ENCODE data around the gene NDEL1.

NDEL1 gene

DNA sequence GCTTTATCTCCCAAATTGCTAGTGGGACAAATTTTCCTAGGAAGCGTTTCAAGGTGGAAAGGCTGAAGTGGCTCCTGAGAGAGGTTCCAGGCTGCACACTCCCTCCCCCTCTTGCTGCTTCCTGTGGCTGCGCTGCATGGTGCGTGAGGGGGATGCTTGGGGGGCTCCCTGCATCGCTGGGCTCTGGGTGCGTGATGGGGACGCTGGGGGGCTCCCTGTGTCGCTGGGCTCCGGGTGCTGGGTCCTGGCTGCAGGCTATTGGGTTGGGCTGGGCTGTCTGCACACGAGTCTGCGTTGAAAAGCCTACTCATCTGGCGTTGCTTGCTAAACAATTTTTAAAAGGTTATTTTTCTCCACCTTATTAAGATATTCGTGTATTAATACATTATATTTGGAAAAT is 30.1 kb downstream of the NDEL1 start:
- H3K4me3 ChIP-seq (ENCODE audit: low read length in 2 of 2), result no peak overlapping the region
- H3K27me3 ChIP-seq (ENCODE audit: control insufficient read depth in 2 of 2, insufficient read depth in 2 of 2, low read length in 2 of 2), result no peaks in the 10 kb centered on the region
- H3K9me3 ChIP-seq (ENCODE audit: control insufficient read depth in 2 of 2, low read length in 2 of 2), result no peaks in the 10 kb centered on the region
- no peak overlapping the region for H3K27ac ChIP-seq (ENCODE audit: low read depth in 2 of 2, low read length in 2 of 2)
- H3K36me3 ChIP-seq (ENCODE audit: control insufficient read depth in 2 of 2, insufficient read depth in 2 of 2, low read length in 2 of 2), result peaks cover 51 to 76% of the 10 kb centered on the region in 2 donors
- no peak overlapping the region for H3K9ac ChIP-seq (ENCODE audit: low read depth in 1 of 2, low read length in 2 of 2)
- H3K4me1 ChIP-seq (ENCODE audit: control insufficient read depth in 2 of 2, insufficient read depth in 2 of 2, low read length in 2 of 2), result no peaks in the 10 kb centered on the region

DNA sequence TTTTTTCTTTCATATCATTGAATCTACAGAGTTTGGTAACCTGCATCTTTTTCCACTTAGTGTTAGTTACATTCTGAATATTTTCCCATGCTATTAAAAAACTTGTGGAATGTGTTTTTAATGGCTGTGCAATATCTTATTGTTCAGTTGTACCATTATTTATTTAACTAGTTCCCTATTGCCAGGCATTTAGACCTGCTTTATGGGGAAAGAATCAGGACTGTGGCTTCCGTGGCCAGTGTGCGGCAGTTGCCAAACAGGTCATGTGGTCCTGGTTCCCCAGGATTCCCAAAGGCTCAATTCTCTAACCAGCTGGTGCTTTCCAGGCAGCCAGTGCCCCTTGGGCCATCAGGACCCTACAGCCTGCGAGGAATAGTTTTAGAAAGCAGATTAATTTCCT is 30.8 kb downstream of the NDEL1 start:
- Histone ChIP-seq H3K27me3 (ENCODE audit: control insufficient read depth in 2 of 2, insufficient read depth in 2 of 2, low read length in 2 of 2) (no peaks in the 10 kb centered on the region), H3K27ac (ENCODE audit: low read depth in 2 of 2, low read length in 2 of 2) (no peak overlapping the region)

DNA sequence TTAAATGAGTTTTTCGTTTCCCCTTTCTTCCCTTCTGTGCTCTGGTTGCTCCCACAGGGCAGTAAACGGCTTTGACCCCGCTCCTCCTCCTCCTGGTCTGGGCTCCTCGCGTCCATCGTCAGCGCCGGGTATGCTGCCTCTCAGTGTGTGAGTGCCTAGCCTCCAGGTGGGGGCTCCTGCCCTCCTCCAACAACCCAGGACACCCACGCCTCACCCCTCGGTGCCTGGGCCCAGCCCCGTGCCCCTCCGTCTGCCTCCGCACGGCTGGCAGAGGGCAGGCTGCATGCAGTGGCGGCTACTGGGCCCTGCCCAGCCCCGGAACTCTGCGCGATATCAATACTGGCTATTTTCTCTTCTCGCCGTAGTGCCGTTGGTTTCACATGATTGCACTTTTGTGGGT is 31.2 kb downstream of the NDEL1 start:
- Histone ChIP-seq H3K27me3 (ENCODE audit: control insufficient read depth in 2 of 2, insufficient read depth in 2 of 2, low read length in 2 of 2) (no peaks in the 10 kb centered on the region), H3K4me3 (ENCODE audit: low read length in 2 of 2) (no peak overlapping the region), H3K9ac (ENCODE audit: low read depth in 1 of 2, low read length in 2 of 2) (no peak overlapping the region), H3K4me1 (ENCODE audit: control insufficient read depth in 2 of 2, insufficient read depth in 2 of 2, low read length in 2 of 2) (no peaks in the 10 kb centered on the region), H3K36me3 (ENCODE audit: control insufficient read depth in 2 of 2, insufficient read depth in 2 of 2, low read length in 2 of 2) (peaks cover 53 to 77% of the 10 kb centered on the region in 2 donors), H3K9me3 (ENCODE audit: control insufficient read depth in 2 of 2, low read length in 2 of 2) (no peaks in the 10 kb centered on the region), H3K27ac (ENCODE audit: low read depth in 2 of 2, low read length in 2 of 2) (no peak overlapping the region)

More for the DNA sequence above, 30.8 kb downstream of the NDEL1 start:
- Histone ChIP-seq H3K36me3 (ENCODE audit: control insufficient read depth in 2 of 2, insufficient read depth in 2 of 2, low read length in 2 of 2) (peaks cover 52 to 77% of the 10 kb centered on the region in 2 donors), H3K4me1 (ENCODE audit: control insufficient read depth in 2 of 2, insufficient read depth in 2 of 2, low read length in 2 of 2) (no peaks in the 10 kb centered on the region), H3K9me3 (ENCODE audit: control insufficient read depth in 2 of 2, low read length in 2 of 2) (no peaks in the 10 kb centered on the region), H3K9ac (ENCODE audit: low read depth in 1 of 2, low read length in 2 of 2) (no peak overlapping the region), H3K4me3 (ENCODE audit: low read length in 2 of 2) (no peak overlapping the region)

DNA sequence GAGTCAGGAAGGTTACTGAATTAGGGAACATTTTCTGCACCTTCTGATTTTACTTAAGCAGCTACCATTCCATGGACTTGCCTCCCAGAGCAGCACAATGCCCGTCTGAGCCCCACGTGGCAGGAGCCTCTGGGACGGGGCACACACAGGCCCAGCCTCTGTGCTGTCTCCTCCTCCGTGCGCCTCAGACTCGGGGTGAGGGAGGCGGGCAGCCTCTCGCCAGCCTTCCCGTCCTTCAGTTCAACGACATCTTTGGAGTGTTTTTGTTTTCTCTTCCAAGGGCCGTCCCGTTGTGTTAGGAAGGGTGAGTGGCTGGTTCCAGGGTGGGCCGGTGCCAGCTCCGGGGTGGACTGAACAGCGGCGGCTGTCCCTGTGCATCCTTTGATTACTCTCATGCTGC is 31.8 kb downstream of the NDEL1 start:
- no peaks in the 10 kb centered on the region for H3K9me3 ChIP-seq (ENCODE audit: control insufficient read depth in 2 of 2, low read length in 2 of 2)
- no peak overlapping the region for H3K9ac ChIP-seq (ENCODE audit: low read depth in 1 of 2, low read length in 2 of 2)
- peaks cover 48 to 74% of the 10 kb centered on the region in 2 donors for H3K36me3 ChIP-seq (ENCODE audit: control insufficient read depth in 2 of 2, insufficient read depth in 2 of 2, low read length in 2 of 2)
- no peaks in the 10 kb centered on the region for H3K27me3 ChIP-seq (ENCODE audit: control insufficient read depth in 2 of 2, insufficient read depth in 2 of 2, low read length in 2 of 2)
- no peak overlapping the region for H3K4me3 ChIP-seq (ENCODE audit: low read length in 2 of 2)
- no peaks in the 10 kb centered on the region for H3K4me1 ChIP-seq (ENCODE audit: control insufficient read depth in 2 of 2, insufficient read depth in 2 of 2, low read length in 2 of 2)
- H3K27ac ChIP-seq (ENCODE audit: low read depth in 2 of 2, low read length in 2 of 2), result no peak overlapping the region

DNA sequence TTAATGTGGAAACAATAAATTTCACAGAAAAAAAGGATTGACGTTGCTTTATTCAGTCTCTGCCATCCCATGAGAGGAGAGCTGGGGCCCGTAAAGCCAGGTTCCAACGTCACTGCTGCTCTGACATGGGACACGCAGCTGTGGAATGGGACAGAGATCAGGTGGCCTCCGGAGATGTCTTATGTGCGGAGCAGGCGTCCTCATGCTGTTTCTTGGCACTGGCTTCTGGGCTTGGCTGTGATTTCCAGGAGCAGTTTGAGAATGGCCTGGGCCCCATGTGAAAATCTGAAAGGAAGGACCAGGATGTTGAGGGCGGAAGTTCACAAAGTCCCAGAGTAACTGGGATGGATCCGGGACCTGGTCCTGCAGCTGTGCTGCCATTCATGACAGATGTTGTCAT is 32.4 kb downstream of the NDEL1 start:
- Histone ChIP-seq H3K27ac (ENCODE audit: low read depth in 2 of 2, low read length in 2 of 2) (no peak overlapping the region), H3K36me3 (ENCODE audit: control insufficient read depth in 2 of 2, insufficient read depth in 2 of 2, low read length in 2 of 2) (peaks cover 46 to 68% of the 10 kb centered on the region in 2 donors), H3K9ac (ENCODE audit: low read depth in 1 of 2, low read length in 2 of 2) (no peak overlapping the region), H3K27me3 (ENCODE audit: control insufficient read depth in 2 of 2, insufficient read depth in 2 of 2, low read length in 2 of 2) (no peaks in the 10 kb centered on the region), H3K9me3 (ENCODE audit: control insufficient read depth in 2 of 2, low read length in 2 of 2) (no peaks in the 10 kb centered on the region), H3K4me1 (ENCODE audit: control insufficient read depth in 2 of 2, insufficient read depth in 2 of 2, low read length in 2 of 2) (no peaks in the 10 kb centered on the region), H3K4me3 (ENCODE audit: low read length in 2 of 2) (no peak overlapping the region)

DNA sequence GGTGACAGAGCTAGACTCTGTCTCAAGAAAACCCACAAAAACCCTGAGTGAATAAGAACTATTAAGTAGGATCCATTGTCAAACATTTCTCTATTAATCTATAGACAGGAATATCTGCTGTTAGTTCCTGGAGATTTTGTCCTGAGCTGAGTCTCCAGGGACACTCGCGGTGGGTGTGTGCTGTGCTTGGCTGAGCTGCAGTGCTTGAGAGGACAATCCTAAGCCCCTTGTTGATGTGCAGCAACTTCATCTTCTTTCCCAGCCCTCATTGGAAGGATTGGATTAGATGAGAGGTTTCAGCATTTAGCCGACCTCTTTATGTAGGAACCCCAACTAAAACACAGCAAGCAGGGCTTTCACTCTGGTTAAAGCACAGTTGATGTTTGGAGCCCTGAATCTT is 33.3 kb downstream of the NDEL1 start:
- Histone ChIP-seq H3K4me1 (ENCODE audit: control insufficient read depth in 2 of 2, insufficient read depth in 2 of 2, low read length in 2 of 2) (no peaks in the 10 kb centered on the region), H3K4me3 (ENCODE audit: low read length in 2 of 2) (no peak overlapping the region), H3K9ac (ENCODE audit: low read depth in 1 of 2, low read length in 2 of 2) (no peak overlapping the region), H3K27ac (ENCODE audit: low read depth in 2 of 2, low read length in 2 of 2) (no peak overlapping the region), H3K27me3 (ENCODE audit: control insufficient read depth in 2 of 2, insufficient read depth in 2 of 2, low read length in 2 of 2) (no peaks in the 10 kb centered on the region), H3K36me3 (ENCODE audit: control insufficient read depth in 2 of 2, insufficient read depth in 2 of 2, low read length in 2 of 2) (peaks cover 49 to 64% of the 10 kb centered on the region in 2 donors), H3K9me3 (ENCODE audit: control insufficient read depth in 2 of 2, low read length in 2 of 2) (no peaks in the 10 kb centered on the region)

DNA sequence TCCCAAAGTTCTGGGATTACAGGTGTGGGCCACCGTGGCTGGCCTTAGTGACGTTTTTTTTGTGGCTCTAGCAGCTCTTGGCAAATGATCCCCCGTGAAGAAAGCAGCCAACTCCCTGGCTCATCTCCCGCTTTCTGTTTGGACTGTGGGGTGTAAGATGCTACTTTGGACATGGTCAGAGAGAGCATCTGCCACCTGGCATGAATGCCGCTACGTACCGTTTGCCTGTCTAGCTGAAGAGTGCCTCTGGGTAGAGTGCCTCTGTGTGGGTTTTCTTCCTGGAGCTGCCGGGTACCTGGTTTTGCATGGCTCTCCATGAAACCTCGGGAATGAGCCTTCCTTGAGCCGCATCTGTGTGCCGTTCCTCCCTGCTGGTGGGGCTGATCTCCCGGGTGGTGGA is 34.3 kb downstream of the NDEL1 start:
- Histone ChIP-seq H3K4me3 (ENCODE audit: low read length in 2 of 2) (no peak overlapping the region), H3K9ac (ENCODE audit: low read depth in 1 of 2, low read length in 2 of 2) (no peak overlapping the region), H3K4me1 (ENCODE audit: control insufficient read depth in 2 of 2, insufficient read depth in 2 of 2, low read length in 2 of 2) (no peaks in the 10 kb centered on the region), H3K36me3 (ENCODE audit: control insufficient read depth in 2 of 2, insufficient read depth in 2 of 2, low read length in 2 of 2) (peaks cover 51 to 65% of the 10 kb centered on the region in 2 donors), H3K27me3 (ENCODE audit: control insufficient read depth in 2 of 2, insufficient read depth in 2 of 2, low read length in 2 of 2) (no peaks in the 10 kb centered on the region), H3K9me3 (ENCODE audit: control insufficient read depth in 2 of 2, low read length in 2 of 2) (no peaks in the 10 kb centered on the region), H3K27ac (ENCODE audit: low read depth in 2 of 2, low read length in 2 of 2) (no peak overlapping the region)

DNA sequence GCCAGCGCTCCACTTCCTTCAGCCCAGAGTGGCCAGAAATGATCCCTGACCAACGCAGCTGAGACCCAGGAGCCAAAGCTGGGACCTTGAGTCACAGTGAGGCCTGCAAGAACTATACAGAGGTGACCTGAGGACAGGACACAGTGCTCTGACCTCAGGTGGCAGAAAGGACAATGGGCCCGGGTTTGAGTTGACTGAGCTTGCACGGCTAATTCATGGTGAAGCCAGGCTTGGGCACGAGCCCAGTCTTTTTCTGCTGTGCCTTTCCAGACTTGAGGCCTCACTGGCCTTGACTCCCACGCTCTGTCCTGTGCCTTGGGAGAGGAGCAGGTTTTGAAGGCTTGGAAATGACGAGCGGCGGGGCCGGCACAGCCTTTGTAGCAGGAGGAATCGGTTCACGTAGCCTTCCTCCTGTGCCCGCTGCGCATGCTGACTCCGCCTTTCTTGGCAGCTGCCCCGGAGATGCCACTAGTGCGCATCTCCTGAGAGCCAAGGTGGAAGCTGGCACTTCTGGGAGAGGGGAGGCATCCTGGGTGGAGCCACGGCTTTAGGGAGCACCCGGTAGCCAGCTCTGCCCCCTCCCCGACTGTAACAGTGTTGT is 34.9 kb downstream of the NDEL1 start:
- Histone ChIP-seq H3K27me3 (ENCODE audit: control insufficient read depth in 2 of 2, insufficient read depth in 2 of 2, low read length in 2 of 2) (no peaks in the 10 kb centered on the region), H3K9me3 (ENCODE audit: control insufficient read depth in 2 of 2, low read length in 2 of 2) (no peaks in the 10 kb centered on the region), H3K36me3 (ENCODE audit: control insufficient read depth in 2 of 2, insufficient read depth in 2 of 2, low read length in 2 of 2) (peaks cover 52 to 63% of the 10 kb centered on the region in 2 donors), H3K4me3 (ENCODE audit: low read length in 2 of 2) (no peak overlapping the region), H3K27ac (ENCODE audit: low read depth in 2 of 2, low read length in 2 of 2) (no peak overlapping the region), H3K9ac (ENCODE audit: low read depth in 1 of 2, low read length in 2 of 2) (no peak overlapping the region), H3K4me1 (ENCODE audit: control insufficient read depth in 2 of 2, insufficient read depth in 2 of 2, low read length in 2 of 2) (no peaks in the 10 kb centered on the region)

DNA sequence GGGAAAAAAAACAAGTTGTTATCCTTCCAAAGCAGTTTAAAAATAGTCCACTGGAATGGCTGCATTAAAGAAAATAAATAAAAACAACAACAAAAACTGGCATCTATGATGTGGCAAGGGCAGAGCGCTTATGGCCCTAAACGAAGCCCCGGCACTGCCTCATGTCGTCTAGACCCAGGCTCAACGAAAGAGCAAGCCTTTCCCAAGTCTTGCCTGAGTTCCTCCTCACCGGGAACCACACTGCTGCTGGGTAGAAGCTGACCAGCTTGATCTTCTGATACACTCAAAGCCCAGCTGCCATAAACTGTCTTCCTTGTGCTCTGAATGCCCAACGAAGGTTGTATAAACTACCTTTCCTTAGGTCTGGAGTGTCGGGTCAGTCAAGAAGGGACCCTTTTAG is 37.0 kb downstream of the NDEL1 start:
- Histone ChIP-seq H3K27me3 (ENCODE audit: control insufficient read depth in 2 of 2, insufficient read depth in 2 of 2, low read length in 2 of 2) (no peaks in the 10 kb centered on the region), H3K9ac (ENCODE audit: low read depth in 1 of 2, low read length in 2 of 2) (no peak overlapping the region), H3K4me1 (ENCODE audit: control insufficient read depth in 2 of 2, insufficient read depth in 2 of 2, low read length in 2 of 2) (no peaks in the 10 kb centered on the region), H3K4me3 (ENCODE audit: low read length in 2 of 2) (no peak overlapping the region), H3K27ac (ENCODE audit: low read depth in 2 of 2, low read length in 2 of 2) (no peak overlapping the region), H3K36me3 (ENCODE audit: control insufficient read depth in 2 of 2, insufficient read depth in 2 of 2, low read length in 2 of 2) (peaks cover 47 to 66% of the 10 kb centered on the region in 2 donors), H3K9me3 (ENCODE audit: control insufficient read depth in 2 of 2, low read length in 2 of 2) (no peaks in the 10 kb centered on the region)

DNA sequence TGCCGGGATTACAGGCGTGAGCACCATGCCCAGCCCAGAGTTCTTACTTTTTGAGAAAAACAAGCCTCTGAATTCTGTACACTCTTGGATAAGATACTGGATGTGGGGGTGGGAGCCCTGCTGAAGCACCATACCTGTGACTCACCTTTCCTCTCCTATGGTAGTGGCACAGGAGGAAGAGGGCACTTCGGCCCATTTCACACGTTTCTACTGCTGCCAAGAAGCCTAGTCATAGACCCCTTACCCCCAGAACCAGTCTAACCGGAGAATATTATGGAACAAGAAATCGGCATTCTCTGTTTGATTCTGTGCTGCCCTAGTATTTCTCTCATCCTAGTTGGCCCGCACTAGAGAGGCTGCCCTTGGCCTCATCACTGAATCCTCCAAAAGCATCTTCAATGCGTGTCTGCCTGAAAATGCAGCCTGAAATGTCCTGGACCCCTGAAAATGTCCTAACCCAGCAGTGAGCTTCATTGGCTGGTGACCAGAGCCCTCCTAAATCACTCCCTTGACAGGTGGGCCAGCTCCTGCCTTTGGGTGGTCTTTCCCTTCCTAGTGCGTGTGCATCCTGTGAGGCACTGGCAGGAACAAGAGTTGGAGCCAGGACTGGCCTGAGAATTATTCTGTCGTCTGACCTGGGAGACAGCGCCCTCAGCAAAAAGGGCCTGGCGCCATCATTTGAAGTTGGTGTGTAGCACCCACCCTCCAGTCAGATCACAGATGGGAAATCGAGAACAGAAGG is 37.9 kb downstream of the NDEL1 start:
- Histone ChIP-seq H3K4me1 (ENCODE audit: control insufficient read depth in 2 of 2, insufficient read depth in 2 of 2, low read length in 2 of 2) (no peaks in the 10 kb centered on the region), H3K36me3 (ENCODE audit: control insufficient read depth in 2 of 2, insufficient read depth in 2 of 2, low read length in 2 of 2) (peaks cover 46 to 63% of the 10 kb centered on the region in 2 donors), H3K27ac (ENCODE audit: low read depth in 2 of 2, low read length in 2 of 2) (no peak overlapping the region), H3K9me3 (ENCODE audit: control insufficient read depth in 2 of 2, low read length in 2 of 2) (no peaks in the 10 kb centered on the region), H3K4me3 (ENCODE audit: low read length in 2 of 2) (no peak overlapping the region), H3K27me3 (ENCODE audit: control insufficient read depth in 2 of 2, insufficient read depth in 2 of 2, low read length in 2 of 2) (no peaks in the 10 kb centered on the region), H3K9ac (ENCODE audit: low read depth in 1 of 2, low read length in 2 of 2) (no peak overlapping the region)

Measured in mucosa of rectum (tissue), 2 donors.